Activated CD4-positive, CD25-positive, alpha-beta regulatory T cell (primary cell): ENCODE data around the gene TEX14.
"Not testable (repeated sequence)": the region's sequence is repeated elsewhere in the genome, so short reads cannot be mapped to it uniquely, and the experiment has no call there.

Experiments
- DNase-seq, 4 experiments: peaks; one replicate each; lab custom pipeline; 2025; lab: John Stamatoyannopoulos, UW

TEX14 gene

DNA sequence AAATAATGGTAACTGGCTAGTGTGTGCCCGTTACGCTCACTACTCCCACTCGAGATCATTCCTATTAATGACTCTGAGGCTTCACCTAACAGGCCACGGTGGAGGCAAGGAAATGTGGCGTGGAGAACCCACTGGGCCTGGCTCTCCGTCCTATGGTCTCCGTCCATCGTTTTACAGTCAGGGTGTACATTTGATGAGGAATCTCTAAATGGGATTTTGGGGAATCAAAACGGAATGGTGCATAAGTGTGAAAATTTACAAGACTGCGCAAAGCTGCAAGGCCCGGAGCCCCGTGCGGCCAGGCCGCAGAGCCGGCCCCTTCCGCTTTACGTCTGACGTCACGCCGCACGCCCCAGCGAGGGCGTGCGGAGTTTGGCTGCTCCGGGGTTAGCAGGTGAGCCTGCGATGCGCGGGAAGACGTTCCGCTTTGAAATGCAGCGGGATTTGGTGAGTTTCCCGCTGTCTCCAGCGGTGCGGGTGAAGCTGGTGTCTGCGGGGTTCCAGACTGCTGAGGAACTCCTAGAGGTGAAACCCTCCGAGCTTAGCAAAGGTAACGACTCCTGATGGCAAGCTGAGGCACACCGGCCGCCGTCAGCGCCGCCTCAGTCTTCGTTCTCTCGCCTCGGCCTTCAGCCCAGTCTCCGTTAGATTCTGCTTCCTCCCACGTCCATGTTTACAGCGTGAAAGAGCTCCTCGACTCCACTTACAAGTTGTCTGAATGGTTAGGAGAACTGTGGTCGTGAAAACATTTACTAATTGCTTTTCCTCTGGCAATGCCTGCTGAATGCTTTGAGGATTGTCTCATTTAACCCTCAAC is 602 bp upstream of the TEX14 start, which contains the start of gene RAD51C:
Gene RAD51C (plus strand): TSS at position 364 of the 817 bp plus-strand sequence. CDS start 42 bp downstream, at position 406.
- DNase-seq: peak; percentile 71 to 82 (median 73)

DNA sequence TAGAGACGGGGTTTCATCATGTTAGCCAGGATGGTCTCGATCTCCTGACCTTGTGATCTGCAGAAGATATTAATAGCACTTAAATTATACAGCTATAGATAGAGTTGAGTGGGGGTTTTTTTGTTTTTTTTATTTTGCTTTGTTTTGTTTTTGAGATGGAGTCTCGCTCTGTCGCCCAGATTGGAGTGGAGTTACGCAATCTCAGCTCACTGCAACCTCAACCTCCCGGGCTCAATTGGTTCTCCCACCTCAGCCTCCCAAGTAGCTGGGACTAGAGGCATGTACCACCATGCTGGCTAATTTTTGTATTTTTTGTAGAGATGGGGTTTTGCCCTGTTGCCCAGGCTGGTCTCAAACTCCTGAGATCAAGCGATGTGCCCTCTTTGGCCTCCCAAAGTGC is 1.8 kb downstream of the TEX14 start:
- DNase-seq: not testable (repeated sequence)

DNA sequence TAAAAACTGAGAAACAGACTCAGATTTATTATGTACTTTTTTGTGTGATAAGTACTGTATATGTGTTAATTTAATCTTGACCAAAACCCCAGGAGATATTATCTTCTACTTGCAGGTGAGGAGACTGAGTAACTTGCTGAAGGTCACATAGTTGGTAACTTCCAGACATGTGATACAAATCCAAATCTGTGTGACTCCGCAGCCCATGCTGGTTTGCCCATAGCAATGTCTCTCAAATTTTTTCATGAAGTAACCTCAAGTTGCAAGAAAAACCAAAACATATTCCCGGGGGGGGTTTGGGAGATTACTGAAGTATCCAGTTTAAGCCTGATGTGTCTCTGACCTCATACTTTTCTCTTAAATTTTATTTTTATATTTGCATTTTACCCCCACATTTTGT is 3.3 kb downstream of the TEX14 start:
- DNase-seq: no peak

DNA sequence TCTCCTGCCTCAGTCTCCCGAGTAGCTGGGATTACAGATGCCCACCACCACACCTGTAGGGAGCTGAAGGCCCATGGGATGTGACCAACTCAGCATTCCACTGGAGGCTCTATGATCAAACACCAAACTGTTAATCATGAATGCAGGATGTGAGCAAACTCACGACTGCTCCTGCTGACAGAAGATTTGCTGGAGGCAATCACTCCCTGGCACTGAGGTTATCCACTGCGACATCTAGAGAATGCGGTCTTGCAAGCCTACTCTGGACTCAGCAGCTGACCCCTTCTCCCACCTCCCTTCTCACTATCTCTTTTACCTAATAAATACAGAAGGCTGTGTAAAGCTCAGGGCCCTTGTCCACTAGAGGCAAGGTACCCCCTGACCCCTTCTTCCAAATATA is 4.9 kb downstream of the TEX14 start:
- DNase-seq: no peak

DNA sequence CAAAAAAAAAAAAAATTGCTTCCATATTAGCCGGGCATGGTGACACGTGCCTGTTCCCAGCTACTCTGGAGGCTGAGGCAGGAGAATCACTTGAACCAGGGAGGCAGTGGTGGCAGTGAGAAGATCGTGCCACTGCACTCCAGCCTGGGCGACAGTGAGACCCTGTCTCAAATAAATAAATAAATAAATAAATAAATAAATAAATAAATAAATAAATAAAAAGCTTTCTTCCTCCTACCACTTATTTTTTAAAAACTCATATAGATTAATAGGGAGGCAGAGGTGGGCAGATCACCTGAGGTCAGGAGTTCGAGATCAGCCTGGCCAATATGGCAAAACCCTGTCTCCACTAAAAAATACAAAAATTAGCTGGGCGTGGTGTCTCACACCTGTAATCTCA is 7.4 kb downstream of the TEX14 start:
- not testable (repeated sequence) for DNase-seq

DNA sequence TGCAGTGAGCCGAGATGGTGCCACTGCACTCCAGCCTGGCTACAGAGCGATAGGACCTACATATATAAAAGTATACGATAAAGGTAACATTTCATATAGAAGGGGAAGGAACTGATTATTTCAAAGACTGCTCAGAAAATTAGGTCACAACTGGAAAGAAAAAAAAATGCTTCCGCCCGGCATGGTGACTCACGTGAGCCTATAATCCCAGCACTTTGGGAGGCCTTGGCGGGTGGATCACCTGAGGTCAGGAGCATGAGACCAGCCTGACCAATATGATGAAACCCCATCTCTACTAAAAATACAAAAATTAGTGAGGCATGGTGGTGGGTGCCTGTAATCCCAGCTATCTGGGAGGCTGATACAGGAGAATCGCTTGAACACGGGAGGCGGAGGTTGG is 7.8 kb downstream of the TEX14 start:
- DNase-seq: no peak

DNA sequence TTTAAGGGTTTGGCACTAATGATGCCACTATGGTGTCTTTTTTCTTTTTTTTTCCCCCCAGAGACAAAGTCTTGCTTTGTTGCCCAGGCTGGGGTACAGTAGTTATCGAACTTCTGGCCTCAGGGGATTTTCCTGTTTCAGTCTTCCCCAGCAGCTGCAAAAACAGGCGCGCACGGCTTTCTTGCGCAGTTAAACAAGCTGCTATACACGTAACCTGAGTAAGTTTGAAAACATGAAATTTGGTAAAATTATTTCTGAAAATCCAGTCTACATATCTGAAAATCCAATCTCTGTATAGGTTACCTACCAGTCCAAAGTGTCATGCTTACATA is 11.8 kb downstream of the TEX14 start:
- no peak for DNase-seq

DNA sequence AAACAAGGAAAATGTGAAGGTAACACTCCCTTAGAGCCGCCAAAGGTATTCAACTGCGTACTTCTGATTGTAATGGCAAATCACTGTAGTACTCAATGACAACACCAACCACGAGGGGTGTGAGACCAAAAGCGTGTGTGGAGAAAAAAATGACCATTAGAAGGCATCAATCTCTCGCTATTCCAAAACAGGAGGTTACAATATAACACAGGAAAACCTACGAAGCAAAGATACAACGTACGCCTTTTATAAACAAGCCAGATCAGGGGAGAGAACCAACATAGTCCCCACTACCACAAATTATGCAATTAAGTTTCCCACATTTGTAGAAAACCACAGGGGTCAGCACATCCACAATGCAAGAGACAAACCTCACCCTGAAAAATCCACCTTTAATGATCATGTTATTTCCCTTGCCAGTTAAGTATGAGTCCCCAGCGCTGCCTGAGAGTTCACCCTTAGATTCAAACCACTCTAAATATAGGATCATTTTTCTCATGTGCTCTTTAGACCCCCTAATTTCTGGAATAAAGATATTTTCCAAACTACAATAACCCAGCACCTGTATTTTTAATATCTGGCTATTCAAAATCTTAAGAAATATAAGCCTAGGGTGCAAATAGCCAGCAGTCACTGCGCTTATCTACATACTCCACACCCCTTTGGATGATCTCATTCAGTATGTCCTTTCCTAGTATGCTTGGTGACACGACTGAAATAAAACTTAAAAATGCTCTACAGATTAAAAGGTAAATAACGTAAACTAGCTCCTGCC is 12.4 kb downstream of the TEX14 start:
- DNase-seq: no peak

DNA sequence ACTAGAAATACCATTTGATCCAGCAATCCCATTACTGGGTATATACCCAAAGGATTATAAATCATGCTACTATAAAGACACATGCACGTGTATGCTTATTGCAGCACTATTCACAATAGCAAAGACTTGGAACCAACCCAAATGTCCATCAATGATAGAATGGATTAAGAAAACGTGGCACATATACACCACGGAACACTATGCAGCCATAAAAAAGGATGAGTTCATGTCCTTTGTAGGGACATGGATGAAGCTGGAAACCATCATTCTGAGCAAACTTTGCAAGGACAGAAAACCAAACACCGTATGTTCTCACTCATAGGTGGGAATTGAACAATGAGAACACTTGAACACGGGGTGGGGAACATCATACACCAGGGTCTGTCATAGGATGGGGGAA is 13.6 kb downstream of the TEX14 start:
- DNase-seq: not testable (repeated sequence)

DNA sequence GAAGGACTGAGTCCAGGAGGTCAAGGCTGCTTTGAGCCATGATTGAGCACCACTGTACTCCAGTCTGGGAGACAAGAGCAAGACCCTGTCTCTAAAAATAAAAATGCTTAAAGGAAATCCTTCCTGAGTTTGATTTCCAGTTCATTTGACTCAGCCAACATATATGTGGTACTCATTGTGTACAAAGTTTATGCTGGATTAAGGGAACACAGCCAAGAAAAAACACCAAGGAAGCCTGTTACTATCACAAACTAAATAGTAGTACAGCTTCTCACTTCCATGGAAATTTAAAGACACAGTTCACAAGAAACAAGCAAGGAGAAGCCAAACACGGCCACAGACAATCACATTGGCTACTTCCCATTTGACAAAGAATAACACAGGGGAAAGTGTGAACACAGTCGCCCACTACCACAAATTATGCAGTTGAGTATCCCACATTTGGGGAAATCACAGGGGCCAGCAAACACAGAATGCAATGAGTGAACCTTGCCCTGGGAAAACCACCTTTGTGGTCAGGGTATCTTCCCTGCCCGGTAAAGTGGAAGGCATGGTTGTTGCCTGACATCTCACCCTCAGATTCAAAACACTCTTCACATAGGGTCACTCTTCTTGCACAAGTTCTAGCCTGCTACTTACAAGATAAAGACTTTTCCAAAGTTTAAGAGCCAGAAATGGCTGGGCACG is 14.5 kb downstream of the TEX14 start:
- no peak for DNase-seq

DNA sequence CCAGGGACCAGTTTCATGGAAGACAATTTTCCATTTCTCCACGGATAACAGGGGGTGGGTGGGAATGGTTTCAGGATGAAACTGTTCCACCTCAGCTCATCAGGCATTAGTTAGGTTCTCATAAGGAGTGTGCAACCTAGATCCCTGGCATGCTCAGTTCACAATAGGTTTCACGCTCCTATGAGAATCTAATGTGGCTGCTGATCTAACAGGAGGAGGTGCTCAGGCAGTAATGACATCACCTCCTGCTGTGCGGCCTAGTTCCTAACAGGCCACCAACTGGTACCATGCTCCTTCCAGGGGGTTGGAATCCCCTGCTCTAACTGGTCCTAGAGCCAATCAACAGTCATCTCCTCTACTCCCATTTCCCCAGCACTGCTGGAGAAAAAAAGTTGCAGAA is 19.9 kb downstream of the TEX14 start:
- no peak for DNase-seq

DNA sequence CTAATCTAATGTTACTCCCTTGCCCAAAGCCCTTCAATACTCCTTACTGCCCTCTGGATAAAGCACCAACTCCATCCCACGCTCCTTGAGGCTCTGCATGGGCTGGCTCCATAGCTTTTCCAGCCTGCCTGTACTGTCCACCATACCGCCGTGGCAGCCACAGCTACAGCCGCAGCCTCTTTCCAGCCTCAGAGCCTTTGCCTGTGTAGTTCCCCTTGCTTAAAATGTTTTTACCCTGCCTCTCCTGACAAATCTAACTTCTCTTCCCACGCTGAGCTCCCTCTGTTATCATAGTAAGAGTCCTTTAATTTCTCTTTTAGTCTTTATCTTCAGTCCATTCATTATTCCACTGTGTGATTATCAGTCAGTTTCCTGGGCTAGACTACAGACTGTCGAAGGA is 22.0 kb downstream of the TEX14 start:
- no peak for DNase-seq

DNA sequence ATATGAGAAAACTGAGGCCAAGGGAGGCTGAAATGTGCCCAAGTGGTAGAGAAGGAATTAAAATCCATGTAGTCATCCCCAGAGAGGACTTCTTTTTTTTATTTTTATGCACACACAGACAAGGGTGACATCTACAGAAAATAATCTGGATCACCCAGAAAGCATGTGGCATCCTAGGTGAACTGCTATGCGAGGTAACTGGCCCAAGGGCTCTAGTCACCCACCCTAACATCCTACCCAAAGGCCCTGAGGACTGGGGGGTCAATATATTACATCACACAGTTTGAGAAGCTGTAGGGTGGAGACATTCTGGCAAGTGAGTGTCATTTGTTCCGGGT is 23.3 kb downstream of the TEX14 start:
- DNase-seq: no peak

DNA sequence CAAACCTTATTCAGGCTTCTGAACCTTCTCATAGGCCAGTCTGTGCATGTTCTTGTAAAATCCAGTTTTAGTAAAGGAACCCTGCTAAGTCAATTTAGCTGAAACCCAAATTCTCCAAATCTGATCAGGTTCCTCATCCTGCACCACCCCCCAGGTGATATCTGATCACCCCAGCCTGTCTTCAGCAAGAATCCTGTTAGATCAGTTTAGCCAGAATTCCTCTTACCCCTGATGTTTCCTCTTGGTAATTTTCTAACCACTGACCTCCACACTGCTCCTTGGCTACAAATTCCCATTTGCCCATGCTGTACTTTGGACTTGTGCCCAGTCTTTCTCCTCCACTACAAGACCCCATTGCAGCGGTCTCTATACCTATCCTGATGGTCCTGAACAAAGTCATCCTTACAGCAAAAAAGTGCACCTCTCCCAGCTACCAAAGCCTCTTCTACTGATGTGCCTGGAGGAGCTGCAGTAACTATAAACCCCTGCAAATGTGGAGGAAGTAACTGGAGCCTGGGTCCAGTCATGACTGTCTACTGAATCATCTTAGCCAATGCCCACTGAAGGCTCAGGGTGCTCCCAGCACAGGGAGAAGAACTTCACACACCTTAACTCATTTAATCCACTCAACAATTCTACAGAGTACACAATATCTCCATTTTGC is 23.8 kb downstream of the TEX14 start:
- DNase-seq: no peak

DNA sequence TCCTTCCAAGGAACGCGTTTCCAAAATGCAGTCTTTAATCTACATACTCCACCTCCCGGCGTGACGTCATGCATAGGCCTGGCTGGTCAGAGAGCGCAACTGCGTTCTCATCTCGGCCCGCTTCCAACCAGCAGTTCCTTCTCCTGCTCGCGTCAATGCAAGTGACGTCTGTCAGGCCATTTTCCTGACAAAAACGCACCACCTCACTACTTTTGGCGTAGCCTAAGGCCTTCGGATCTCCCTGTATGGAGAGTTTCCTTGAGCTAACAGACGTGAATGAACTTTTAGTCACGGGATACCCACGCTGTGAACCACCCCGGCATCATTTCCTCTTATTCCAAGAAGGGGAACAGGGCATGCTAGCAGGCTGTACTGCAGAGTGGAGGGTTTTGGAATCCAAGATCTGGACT is 25.0 kb downstream of the TEX14 start:
- no peak for DNase-seq

DNA sequence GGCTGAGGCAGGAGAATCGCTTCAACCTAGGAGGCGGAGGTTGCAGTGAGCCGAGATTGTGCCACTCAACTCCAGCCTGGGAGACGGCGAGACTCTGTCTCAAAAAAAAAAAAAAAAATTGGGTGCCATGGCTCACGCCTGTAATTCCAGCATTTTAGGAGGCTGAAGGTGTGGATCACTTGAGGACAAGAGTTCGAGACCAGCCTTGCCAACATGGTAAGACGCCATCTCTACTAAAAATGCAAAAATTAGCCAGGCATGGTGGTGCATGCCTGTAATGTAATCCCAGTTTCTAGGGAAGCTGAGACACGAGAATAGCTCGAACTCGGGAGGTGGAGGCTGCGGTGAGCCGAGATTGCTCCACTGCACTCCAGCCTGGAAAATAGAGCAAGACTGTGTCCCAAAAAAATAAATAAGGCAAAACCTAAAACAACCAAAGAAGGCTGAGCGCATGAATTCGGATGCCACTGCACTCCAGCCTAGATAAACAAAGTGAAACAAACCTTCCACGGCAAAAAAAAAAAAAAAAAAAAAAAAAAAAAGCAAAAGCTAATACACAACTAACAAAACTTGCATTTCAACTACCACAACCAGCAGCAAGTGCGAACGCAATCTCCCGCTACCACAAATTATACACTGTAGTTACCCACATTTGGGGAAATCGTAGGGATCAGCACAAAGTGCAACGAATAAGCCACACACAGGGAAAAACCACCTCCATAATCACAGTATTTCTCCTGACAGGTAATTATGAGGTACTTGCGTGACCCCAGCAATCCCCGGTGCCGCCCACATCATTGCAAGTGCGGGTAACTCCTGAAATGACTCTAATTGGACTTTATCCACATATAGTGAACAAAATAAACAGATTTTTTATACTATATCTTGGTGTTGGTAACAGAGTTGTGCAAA is 25.6 kb downstream of the TEX14 start:
- no peak for DNase-seq

DNA sequence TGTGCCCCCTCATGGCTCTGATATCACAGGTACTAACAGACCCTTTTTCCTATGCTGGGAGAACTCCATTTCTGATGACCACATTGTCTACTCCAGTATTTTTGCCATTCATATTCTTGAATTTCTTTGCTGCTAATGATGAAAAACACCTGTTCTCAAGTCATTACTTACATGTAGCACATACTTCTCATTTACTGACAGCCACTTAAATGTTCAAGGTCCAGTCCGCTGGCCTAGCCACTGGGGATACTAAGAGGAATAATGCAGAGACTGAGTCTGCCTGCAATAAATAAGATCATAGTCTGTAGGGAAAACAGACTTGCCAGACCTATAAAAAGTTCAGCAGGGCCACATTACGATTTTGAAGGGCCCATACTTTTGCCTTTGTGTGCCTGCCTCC is 27.5 kb downstream of the TEX14 start:
- DNase-seq: no peak

DNA sequence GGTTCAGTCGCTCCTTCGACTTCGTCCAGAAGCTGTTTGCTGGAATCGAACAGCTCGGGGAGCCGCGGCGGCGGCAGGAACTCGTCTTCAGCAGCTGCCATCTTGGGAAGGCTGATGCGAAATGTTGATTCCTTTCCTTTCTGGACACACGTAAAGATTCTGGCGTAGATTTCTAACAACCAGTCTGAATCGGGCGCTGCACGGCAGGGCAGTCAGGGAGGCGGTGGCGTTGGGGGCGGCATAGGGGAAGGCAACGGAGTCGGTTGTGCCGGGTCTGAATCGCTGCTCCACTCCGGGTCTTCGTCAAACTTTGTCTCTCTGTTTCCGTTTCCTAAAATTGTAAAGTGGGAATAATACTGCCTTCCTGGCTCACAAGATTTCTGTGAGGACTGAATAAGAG is 30.3 kb downstream of the TEX14 start:
- DNase-seq: no peak

DNA sequence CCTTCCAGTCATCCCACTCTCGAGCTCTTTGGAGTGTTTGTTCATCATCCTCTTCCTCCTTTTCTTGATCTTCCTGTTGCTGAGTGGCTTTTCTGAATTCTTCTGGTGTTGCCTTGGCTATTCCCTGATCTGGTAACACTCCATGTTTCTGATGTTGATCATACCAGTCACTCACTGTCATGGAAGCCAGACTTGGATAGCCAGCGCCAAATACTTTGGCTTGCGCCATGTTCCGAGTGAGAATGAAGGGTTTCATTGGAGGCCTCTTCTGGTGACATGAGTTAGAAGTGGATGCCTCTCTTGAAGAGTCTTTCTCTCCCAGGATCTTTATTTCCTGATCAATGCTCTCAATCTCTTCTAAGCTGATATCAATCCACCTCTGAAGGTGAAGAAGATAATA is 31.2 kb downstream of the TEX14 start:
- DNase-seq: no peak

DNA sequence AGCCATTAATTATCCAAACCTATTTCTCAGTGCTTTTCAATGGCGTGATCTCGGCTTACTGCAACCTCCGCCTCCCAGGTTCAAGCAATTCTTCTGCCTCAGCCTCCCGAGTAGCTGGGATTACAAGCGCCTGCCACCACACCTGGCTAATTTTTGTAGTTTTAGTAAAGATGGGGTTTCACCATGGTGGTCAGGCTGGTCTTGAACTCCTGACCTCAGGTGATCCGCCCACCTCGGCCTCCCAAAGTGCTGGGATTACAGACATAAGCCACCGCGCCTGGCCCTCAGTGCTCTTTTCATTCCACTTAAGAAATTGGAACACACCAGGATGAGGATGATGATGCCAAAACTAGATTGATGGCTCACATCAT is 32.1 kb downstream of the TEX14 start:
- DNase-seq: not testable (repeated sequence)
